Smooth muscle cell (in vitro differentiated cells): Measurements from ENCODE around the gene IL16. TPM values are rescaled to one million over a fixed set of nuclear protein-coding genes. Genes with fewer than 3 reads are reported as not detected.

Experiments used
- DNase-seq: peaks from one replicate; lab custom pipeline; 2025; ENCODE audit not compliant: unreplicated experiment; lab: John Stamatoyannopoulos, UW
- H2AFZ ChIP-seq: fragments of 200-600 bp; sonication (generic); 2 replicates; pipeline ENCODE4 v1.6.0; 2016; ENCODE audit warnings: antibody characterized with exemption, low read depth, mild to moderate bottlenecking
- H3F3A ChIP-seq: fragments of 200-600 bp; sonication (generic); 2 replicates; pipeline ENCODE4 v1.6.0; 2017; ENCODE audit warnings: antibody characterized with exemption, low read depth
- H3K27ac ChIP-seq: fragments of 200-600 bp; sonication (generic); 2 replicates; pipeline ENCODE4 v1.5.1; 2016; ENCODE audit warnings: low read depth, mild to moderate bottlenecking
- H3K27me3 ChIP-seq: fragments of 200-600 bp; sonication (generic); 2 replicates; pipeline ENCODE4 v1.6.1; 2016; ENCODE audit warnings: low read depth, mild to moderate bottlenecking
- H3K36me3 ChIP-seq: fragments of 200-600 bp; sonication (generic); 2 replicates; pipeline ENCODE4 v1.5.1; 2016; ENCODE audit warnings: low read depth
- H3K4me1 ChIP-seq: fragments of 200-600 bp; sonication (generic); 2 replicates; pipeline ENCODE4 v1.5.1; 2016; ENCODE audit warnings: low read depth
- H3K4me2 ChIP-seq: fragments of 200-600 bp; sonication (generic); 2 replicates; pipeline ENCODE4 v1.6.0; 2016; ENCODE audit warnings: mild to moderate bottlenecking
- H3K4me3 ChIP-seq: fragments of 200-600 bp; sonication (generic); 2 replicates; pipeline ENCODE4 v1.5.1; 2016; ENCODE audit warnings: mild to moderate bottlenecking
- H3K79me2 ChIP-seq: fragments of 200-600 bp; sonication (generic); 2 replicates; pipeline ENCODE4 v1.6.0; 2016; ENCODE audit warnings: low read depth, mild to moderate bottlenecking
- H3K9ac ChIP-seq: fragments of 200-600 bp; sonication (generic); 2 replicates; pipeline ENCODE4 v1.6.0; 2016; ENCODE audit warnings: low read depth
- H3K9me3 ChIP-seq: fragments of 200-600 bp; sonication (generic); replicated peaks from 2 replicates; pipeline ENCODE4 v1.5.1; 2016; ENCODE audit warnings: low read depth
- H4K20me1 ChIP-seq: fragments of 200-600 bp; sonication (generic); 2 replicates; pipeline ENCODE4 v1.6.0; 2016; ENCODE audit warnings: low read depth
- CTCF ChIP-seq: fragments of 200-600 bp; sonication (generic); IDR thresholded peaks from 2 replicates; pipeline ENCODE4 v1.5.1; 2017; ENCODE audit warnings: borderline replicate concordance, mild to moderate bottlenecking, antibody characterized with exemption; ENCODE audit not compliant: insufficient read depth, poor library complexity, severe bottlenecking
- WGBS: methylation state at CpG from one replicate; pipeline ENCODE4 v1.1.7; 2016; ENCODE audit warnings: low lambda C conversion rate; 5-methylcytosine and 5-hydroxymethylcytosine counted together
- polyA plus RNA-seq: library from polyadenylated mRNA; unstranded; fragments of >200 nt; fragmentation: Nextera tagmentation; extraction: Ambion mirVana; gene quantifications from 2 replicates; pipeline ENCODE4 v1.2.1, GENCODE V29; 2016
- total RNA-seq: library from RNA; depleted of rRNA; stranded (reverse); fragments of >200 nt; gene quantifications from 2 replicates; pipeline ENCODE4 v1.2.3, GENCODE V29; 2014

Gene IL16
- total and polyA plus RNA-seq, 2 experiments from 2014 or later = 1.3 to 1.4 TPM

- no peak overlapping the region for H3K4me2 ChIP-seq
- peaks cover 6% of the 10 kb centered on the region for H3F3A ChIP-seq
- no peaks in the 10 kb centered on the region for H3K4me1 ChIP-seq
- no peaks in the 10 kb centered on the region for H3K79me2 ChIP-seq
- peaks cover 14% of the 10 kb centered on the region for H3K27me3 ChIP-seq
- H3K4me3 ChIP-seq = no peak overlapping the region
- no peak overlapping the region for H3K9ac ChIP-seq
- H3K36me3 ChIP-seq = no peaks in the 10 kb centered on the region
- DNase-seq = no peak
- H2AFZ ChIP-seq = no peak overlapping the region
- no peaks in the 10 kb centered on the region for H4K20me1 ChIP-seq
- 69% methylated on average over 3 of the region's 3 CpGs for WGBS
- H3K27ac ChIP-seq = no peak overlapping the region
- H3K9me3 ChIP-seq = no peaks in the 10 kb centered on the region
- no peak for TF ChIP-seq CTCF
Measured at GRCh38 chr15:81166636-81167305, 29.9 kb upstream of the IL16 start.

GRCh38 chr15:81168131-81168526 is 28.6 kb upstream of the IL16 start:
- no peak for TF ChIP-seq CTCF
- H3K36me3 ChIP-seq = no peaks in the 10 kb centered on the region
- no peaks in the 10 kb centered on the region for H3K4me1 ChIP-seq
- H4K20me1 ChIP-seq = no peaks in the 10 kb centered on the region
- no peak overlapping the region for H2AFZ ChIP-seq
- no peak overlapping the region for H3K9ac ChIP-seq
- H3K4me3 ChIP-seq = no peak overlapping the region
- H3K4me2 ChIP-seq = no peak overlapping the region
- H3K9me3 ChIP-seq = no peaks in the 10 kb centered on the region
- 80% methylated on average over 2 of the region's 2 CpGs for WGBS
- peaks cover 6% of the 10 kb centered on the region for H3F3A ChIP-seq
- no peak overlapping the region for H3K27ac ChIP-seq
- no peak for DNase-seq
- no peaks in the 10 kb centered on the region for H3K79me2 ChIP-seq
- H3K27me3 ChIP-seq = peaks cover 20% of the 10 kb centered on the region

- H4K20me1 ChIP-seq = no peaks in the 10 kb centered on the region
- no peak for DNase-seq
- no peak overlapping the region for H3K4me3 ChIP-seq
- H3K9me3 ChIP-seq = no peaks in the 10 kb centered on the region
- H3K27me3 ChIP-seq = peaks cover 20% of the 10 kb centered on the region
- no peak overlapping the region for H3K27ac ChIP-seq
- H3F3A ChIP-seq = peaks cover 6% of the 10 kb centered on the region
- no peaks in the 10 kb centered on the region for H3K79me2 ChIP-seq
- H3K36me3 ChIP-seq = no peaks in the 10 kb centered on the region
- H3K4me2 ChIP-seq = no peak overlapping the region
- TF ChIP-seq CTCF = no peak
- no peaks in the 10 kb centered on the region for H3K4me1 ChIP-seq
- WGBS = 83% methylated on average over 2 of the region's 2 CpGs
- H2AFZ ChIP-seq = no peak overlapping the region
- H3K9ac ChIP-seq = no peak overlapping the region
Measured at GRCh38 chr15:81168644-81169043, 28.0 kb upstream of the IL16 start.

- Histone ChIP-seq H2AFZ (no peak overlapping the region), H4K20me1 (no peaks in the 10 kb centered on the region), H3K36me3 (no peaks in the 10 kb centered on the region), H3K79me2 (no peaks in the 10 kb centered on the region), H3K4me1 (no peaks in the 10 kb centered on the region), H3F3A (no peaks in the 10 kb centered on the region), H3K9ac (no peak overlapping the region), H3K27ac (no peak overlapping the region), H3K4me2 (no peak overlapping the region), H3K27me3 (peaks cover 20% of the 10 kb centered on the region), H3K4me3 (no peak overlapping the region), H3K9me3 (no peaks in the 10 kb centered on the region)
- WGBS = 84% methylated on average over 3 of the region's 3 CpGs
- DNase-seq = no peak
- TF ChIP-seq CTCF = no peak
Measured at GRCh38 chr15:81170511-81170910, 26.2 kb upstream of the IL16 start.
